GM18526 (cell line): ENCODE measurements around the gene IDUA.

Source experiments
- POLR2A ChIP-seq: IDR thresholded peaks from 3 replicates; pipeline ENCODE4 v1.6.1; 2011; ENCODE audit not compliant: insufficient read length; ENCODE audit errors: extremely low read depth

IDUA gene

GRCh38 chr4:953574-953915 is 33.3 kb upstream of the IDUA start:
- no peak for TF ChIP-seq POLR2A

- no peak for TF ChIP-seq POLR2A
These were observed 32.4 kb upstream of the IDUA start for GRCh38 chr4:954211-955020.

- TF ChIP-seq POLR2A: no peak
These were observed 31.5 kb upstream of the IDUA start for GRCh38 chr4:955161-955921.

- no peak for TF ChIP-seq POLR2A
These were observed 30.9 kb upstream of the IDUA start for GRCh38 chr4:955931-956381.

- no peak for TF ChIP-seq POLR2A
These were observed 30.2 kb upstream of the IDUA start for GRCh38 chr4:956531-957230.

DNA sequence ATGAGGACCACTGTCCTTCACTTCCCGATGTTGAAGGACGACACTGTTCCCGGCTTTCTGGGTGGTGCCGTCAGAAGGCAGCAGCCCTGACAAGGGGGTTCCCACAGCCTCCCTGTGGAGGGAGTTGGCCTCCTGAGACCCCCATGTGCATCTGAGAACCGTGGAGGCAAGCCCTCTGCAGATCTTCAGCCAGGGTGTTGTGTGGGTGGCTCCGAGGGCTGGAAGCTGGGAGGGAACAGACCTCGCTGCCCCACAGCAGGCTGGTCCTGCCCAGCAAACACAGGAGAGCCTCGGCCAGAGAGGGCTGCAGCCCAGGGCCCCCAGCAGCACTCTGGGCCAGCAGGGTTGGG is 29.6 kb upstream of the IDUA start:
- TF ChIP-seq POLR2A: no peak

GRCh38 chr4:957581-958313 is 29.1 kb upstream of the IDUA start:
- TF ChIP-seq POLR2A: no peak

DNA sequence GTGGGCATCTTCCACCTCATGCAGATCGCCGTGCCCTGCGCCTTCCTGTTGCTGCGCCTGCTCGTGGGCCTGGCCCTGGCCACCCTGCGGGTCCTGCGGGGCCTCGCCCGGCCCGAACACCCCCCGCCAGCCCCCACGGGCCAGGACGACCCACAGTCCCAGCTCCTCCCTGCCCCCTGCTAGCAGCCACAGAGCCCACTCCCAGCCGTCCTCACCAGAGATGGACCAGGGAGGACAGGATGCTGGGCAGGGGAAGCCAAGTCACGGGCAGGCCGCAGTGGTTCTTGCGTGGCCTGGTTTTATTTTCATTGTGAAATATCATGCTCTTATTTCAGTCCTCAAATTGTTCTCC is 28.6 kb upstream of the IDUA start:
- TF ChIP-seq POLR2A: no peak

DNA sequence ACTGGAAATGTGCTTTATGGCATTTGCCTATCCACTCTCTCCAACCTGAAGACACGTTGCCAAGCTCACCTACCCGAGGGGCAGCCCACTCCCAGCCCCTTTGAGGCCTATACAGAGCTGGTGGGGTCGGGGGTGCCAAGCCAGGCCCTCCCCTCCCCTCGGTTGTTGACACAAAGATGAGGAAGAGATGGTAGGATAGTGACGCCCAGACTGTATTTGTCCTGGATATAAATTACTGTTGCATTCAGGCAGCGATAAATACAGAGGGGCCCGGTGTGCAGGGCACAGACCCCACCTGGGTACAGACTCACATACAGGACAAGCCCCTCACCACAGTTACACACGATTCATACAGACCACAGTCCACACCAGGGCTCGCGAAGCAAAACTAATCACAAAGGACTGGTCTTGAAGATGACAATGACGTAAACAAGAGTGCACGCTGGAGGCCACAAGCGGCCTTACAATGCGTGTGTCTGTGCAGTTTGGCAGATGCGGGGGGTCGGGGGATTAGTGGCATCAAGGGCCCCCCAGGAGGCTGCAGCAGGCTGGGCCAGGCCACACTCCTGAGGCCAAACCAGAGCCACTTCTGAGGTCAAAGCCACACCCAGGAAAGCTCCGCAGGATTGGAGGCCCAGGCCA is 28.0 kb upstream of the IDUA start:
- TF ChIP-seq POLR2A: no peak

DNA sequence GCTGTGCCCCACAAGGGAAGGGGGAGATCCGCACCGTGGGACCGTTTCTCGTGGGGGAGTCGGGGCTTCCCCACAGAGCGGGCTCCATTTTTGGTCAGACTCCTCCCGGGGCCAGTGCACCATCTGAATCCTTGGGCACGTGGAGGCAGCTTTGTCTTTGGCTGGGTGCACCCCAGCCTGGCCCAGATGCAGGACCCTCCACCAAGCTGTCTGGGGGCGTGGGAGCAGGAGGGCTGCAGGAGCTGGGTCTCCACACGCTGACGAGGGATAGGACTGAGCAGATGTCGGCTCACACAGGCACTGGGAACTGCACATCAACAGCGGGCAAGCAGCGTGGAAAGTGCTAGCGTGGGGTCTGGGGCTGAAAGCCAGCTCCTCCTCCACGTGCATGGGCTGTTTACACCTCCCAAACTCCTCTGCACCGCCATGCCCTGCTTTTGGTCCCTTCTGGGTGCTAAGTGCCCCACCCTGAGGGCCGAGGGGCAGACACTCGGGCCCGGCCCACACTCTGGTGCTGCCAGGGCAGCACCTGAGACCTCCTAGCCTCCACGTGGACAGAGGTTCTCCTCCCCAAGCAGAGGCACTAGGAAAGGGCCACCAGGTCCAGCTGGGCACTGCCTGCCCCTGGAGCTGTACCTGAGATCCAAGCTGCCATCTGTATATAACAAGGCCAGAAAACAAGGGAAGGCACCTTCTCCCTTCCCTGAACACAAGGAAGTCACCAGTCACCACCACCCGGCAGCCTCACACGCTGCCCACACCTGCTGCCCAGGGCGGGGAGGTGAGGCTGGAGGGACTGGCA is 27.3 kb upstream of the IDUA start:
- no peak for TF ChIP-seq POLR2A

GRCh38 chr4:960140-960635 is 26.7 kb upstream of the IDUA start:
- no peak for TF ChIP-seq POLR2A

- TF ChIP-seq POLR2A: no peak
These were observed 26.1 kb upstream of the IDUA start for GRCh38 chr4:960636-961350.

DNA sequence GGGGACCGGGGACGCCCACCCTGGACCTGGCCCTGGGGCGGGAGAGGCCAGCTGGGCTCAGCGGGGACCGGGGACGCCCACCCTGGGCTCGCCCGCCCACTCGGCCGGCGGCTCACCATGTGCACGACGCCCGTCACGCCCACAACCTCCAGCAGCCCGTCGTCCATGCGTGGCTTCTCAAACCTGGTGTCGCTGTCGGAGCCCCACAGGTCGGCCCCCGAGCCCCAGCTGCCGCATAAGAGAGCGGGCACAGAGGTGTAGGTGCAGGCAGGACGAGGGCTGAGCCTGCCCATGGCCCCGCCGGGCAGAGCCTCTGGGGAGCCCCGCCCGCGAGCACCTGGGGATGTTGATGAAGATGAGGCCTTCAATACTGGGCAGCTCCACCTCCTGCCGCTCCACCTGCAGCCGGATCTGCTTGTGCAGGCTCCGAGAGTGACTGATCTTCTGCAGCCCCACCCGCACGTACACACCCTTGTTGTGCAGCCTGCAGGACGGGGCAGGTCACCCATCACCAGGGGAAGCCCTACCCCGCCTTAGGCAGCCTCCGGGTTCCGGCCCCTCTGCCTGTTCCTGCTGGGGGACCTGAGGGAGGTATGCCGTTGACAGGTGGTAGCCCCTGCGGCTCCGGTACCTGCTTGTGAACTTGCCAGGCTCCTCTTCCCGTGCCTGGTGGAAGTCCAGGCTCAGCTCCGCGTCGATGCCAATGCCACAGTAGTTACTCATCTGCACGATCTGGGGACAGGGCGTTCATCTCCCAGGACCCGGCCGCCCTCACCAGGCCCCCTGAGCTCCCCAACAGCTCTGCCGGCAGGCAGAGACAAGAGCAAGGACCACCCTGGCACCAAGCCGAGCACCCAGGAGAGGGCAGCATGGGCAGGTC is 25.3 kb upstream of the IDUA start:
- TF ChIP-seq POLR2A: no peak
